Measurements from ENCODE around the gene EDAR.

Gene EDAR

GRCh38 chr2:108923736-108924579 is 65.1 kb downstream of the EDAR start:
- no peak for DNase-seq (ENCODE audit: low read depth)

- DNase-seq (ENCODE audit: low read depth): no peak
Measured at GRCh38 chr2:108923019-108923700, 65.9 kb downstream of the EDAR start.

GRCh38 chr2:108922141-108922915 is 66.7 kb downstream of the EDAR start:
- DNase-seq (ENCODE audit: low read depth): peak; percentile 35

GRCh38 chr2:108921096-108922030 is 67.7 kb downstream of the EDAR start:
- DNase-seq (ENCODE audit: low read depth): no peak

GRCh38 chr2:108920686-108921085 is 68.3 kb downstream of the EDAR start:
- no peak for DNase-seq (ENCODE audit: low read depth)

- no peak for DNase-seq (ENCODE audit: low read depth)
Measured at GRCh38 chr2:108919571-108920373, 69.2 kb downstream of the EDAR start.

- DNase-seq (ENCODE audit: low read depth): no peak
Measured at GRCh38 chr2:108918941-108919341, 70.1 kb downstream of the EDAR start.

GRCh38 chr2:108918156-108918874 is 70.7 kb downstream of the EDAR start:
- no peak for DNase-seq (ENCODE audit: low read depth)

GRCh38 chr2:108917526-108917925 is 71.5 kb downstream of the EDAR start:
- DNase-seq (ENCODE audit: low read depth): no peak

- DNase-seq (ENCODE audit: low read depth): no peak
Measured at GRCh38 chr2:108916796-108917421, 72.1 kb downstream of the EDAR start.

GRCh38 chr2:108916122-108916795 is 72.8 kb downstream of the EDAR start:
- DNase-seq (ENCODE audit: low read depth): no peak

GRCh38 chr2:108912629-108912902 is 76.5 kb downstream of the EDAR start:
- DNase-seq (ENCODE audit: low read depth): no peak

GRCh38 chr2:108911807-108912628 is 77.0 kb downstream of the EDAR start:
- DNase-seq (ENCODE audit: low read depth): no peak

GRCh38 chr2:108911401-108911800 is 77.6 kb downstream of the EDAR start:
- no peak for DNase-seq (ENCODE audit: low read depth)

GRCh38 chr2:108910541-108911396 is 78.3 kb downstream of the EDAR start:
- no peak for DNase-seq (ENCODE audit: low read depth)

- DNase-seq (ENCODE audit: low read depth): no peak
Measured at GRCh38 chr2:108910011-108910431, 79.0 kb downstream of the EDAR start.

GRCh38 chr2:108909275-108909823 is 79.7 kb downstream of the EDAR start:
- DNase-seq (ENCODE audit: low read depth): no peak

Measured in amniotic epithelial cell (primary cell).